ENCODE measurements around the gene SAMD5.
"Not testable (repeated sequence)": the region's sequence is repeated elsewhere in the genome, so short reads cannot be mapped to it uniquely, and the experiment has no call there.

SAMD5 gene

DNA sequence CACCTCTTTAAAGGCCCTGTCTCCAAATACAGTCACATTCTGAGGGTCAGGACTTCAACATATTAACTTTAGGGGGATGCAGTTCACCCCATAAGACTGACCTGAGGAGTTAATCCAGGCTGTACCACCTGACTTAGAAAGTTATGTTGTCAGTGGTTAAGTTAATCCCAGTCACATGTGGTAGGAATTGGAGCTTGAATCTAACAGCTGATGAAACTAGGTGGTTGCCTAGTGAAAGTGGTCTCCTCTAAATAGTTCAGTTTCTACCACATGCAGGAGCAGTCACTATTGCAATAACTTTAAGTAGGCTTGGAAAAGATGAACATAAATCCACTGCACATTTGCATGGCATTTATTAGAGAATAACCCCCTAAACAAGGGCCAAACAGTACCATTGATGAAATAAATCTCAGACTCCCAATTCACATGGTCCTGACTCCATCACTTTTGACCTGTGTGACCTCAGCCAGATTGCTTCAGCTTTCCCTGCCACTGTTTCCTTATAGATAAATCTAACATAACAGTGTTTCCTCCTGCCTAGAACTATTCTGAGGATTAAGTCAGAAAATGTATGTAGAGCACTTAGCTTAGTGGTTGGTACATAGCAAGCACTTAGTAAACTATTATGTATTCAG lies 20.1 kb downstream of the SAMD5 start:
- DNase-seq = no peak

DNA sequence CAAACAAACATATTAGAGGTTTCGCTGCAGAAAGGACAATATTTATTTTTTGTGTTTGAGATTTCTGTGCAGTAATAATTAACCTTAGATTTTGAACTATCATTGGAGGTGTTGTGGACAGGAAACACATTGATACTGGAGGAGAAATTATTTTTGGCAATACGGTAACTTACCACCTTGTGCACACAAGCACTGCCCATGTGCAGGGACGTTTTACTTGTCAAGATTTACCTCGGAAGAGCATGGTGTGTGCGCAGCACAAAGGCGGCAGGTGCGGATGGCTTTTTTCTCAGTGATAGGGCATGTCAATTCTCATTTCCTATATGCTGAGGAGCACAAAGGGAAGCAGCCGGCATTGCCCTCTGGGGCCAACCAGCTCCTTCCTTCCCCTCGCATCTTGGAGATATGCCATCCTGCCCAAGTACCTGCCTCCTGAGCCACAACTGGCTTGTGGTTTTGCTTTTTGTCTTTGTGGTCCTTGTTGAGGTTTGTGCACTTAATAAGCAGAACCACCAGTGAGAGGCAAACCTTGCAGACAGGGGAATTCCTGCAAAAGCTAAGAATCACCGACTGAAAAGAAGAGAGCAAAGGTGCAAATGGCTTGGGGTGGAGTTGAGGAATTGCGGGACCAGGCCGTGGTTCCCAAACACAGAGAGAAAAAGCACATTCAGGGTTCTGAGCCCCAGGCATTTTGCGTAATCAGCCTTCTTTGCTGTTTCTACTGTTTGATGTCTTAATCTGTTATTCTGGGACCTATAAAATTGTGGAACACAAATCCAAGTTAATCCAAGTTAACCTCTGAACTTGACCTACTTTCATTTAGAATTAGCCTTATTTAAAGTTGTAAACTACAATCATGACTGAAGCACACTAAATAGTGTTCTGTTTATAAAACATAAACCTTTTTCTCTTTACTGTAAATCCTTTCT lies 21.9 kb downstream of the SAMD5 start:
- DNase-seq = no peak

DNA sequence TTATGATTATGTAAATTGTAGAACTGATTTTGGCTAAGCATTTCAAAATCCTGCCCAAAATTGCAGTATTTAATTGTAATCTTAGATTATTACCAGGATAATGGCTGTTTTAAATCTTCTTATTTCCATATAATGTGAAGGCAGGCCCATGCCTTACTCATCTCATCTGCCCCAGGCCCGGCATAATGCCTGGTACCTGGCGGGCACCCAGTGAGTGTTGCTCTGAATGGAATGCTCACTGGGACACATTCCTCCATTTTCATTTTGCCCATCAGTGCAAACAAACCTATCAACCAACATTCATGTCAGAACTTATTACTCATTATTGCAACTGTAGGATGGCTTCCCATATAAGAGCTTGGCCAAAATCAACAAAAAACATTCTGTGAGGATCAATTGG lies 22.8 kb downstream of the SAMD5 start:
- DNase-seq = no peak

DNA sequence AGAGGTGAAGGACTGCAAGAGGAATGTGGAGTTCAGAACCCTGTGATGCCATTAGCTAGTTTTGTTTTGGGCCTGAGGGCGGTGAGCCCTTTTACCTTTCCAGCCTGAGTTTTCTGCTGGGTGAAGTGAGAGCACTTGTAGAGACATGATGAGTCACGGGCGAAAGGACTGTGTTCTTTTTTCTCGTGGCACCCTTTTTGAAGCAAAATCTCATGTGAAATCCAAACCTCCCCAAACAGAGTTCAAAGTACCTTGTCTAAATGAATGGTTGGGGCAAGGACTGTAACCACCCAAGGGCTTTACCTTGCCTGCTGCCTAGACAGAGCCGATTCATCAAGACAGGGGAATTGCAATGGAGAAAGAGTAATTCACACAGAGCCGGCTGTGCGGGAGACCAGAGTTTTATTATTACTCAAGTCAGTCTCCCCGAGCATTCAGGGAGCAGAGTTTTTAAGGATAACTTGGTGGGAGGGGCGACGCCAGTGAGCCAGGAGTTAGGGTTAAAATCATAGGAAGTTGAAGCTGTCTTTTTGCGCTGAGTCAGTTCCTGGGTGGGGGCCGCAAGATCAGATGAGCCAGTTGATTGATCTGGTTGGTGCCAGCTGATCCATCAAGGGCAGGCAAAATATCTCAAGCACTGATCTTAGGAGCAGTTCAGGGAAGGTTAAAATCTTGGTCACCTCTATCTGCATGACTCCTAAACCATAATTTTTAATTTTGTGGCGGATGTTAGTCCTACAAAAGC lies 25.8 kb downstream of the SAMD5 start:
- no peak for DNase-seq

DNA sequence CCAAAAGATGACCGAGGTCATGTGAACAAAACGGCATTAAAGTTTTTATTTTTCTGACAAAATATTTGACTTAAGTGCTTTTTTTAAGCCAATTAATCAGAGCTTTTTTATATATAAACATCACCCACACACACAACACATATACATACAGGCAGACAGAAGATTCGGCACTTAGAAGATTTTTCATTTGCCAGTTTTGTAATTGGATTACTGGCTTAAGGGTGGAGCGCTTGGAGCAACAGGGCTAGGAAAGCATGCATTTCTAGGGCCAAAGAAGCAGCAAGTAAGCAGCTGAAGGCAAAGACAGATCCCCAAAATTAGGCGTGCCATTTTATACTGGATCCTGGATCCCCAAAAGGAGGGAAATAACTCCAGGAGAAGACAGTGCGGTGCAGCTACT lies 30.3 kb downstream of the SAMD5 start:
- DNase-seq = no peak

DNA sequence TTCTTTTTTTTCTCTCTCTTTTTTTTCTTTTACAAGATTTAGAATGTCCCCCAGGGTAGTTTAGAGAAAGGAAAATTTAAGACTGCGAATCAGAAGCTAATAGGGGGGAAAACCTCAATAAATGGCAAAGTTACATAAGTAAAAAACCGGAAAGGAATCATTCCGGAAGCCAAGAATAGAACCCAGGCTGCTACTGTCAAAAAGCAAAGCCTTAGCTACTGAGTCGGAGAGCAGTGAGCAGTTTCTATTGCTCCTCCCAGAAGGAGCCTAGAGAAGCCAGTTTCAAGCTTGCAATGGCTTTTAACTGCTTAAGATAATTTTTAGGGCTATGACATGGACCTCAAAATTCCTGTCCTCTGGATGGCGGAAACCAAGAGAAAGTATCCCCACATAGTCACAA lies 31.6 kb downstream of the SAMD5 start:
- no peak for DNase-seq

DNA sequence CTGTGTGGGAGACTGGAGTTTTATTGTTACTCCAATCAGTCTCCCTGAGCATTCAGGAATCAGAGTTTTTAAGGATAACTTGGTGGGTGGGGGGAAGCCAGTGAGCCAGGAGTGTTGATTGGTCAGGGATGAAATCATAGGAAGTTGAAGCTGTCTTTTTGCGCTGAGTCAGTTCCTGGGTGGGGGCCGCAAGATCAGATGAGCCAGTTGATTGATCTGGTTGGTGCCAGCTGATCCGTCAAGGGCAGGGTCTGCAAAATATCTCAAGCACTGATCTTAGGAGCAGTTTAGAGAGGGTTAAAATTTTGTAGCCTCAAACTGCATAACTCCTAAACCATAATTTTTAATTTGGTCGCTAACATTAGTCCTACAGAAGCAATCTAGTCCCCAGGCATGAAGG lies 33.9 kb downstream of the SAMD5 start:
- not testable (repeated sequence) for DNase-seq

DNA sequence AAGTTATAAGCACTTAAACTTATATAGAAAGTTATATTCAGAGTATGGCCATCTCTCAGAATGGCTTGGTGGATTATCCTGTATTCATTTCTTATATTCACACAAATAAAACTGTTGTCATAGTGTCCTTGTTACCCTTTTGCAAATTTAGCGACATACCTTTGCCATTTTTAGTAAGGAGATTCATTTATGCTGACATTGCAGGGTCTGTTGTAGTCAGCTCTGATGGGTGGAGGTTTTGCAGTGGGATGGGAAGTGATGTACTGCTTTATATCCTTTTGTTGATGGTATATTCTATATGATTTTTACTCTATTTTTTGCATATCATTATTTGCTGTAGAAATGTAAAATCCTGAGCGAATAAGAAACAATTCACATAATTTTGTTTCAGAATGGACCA lies 35.9 kb downstream of the SAMD5 start:
- no peak for DNase-seq

DNA sequence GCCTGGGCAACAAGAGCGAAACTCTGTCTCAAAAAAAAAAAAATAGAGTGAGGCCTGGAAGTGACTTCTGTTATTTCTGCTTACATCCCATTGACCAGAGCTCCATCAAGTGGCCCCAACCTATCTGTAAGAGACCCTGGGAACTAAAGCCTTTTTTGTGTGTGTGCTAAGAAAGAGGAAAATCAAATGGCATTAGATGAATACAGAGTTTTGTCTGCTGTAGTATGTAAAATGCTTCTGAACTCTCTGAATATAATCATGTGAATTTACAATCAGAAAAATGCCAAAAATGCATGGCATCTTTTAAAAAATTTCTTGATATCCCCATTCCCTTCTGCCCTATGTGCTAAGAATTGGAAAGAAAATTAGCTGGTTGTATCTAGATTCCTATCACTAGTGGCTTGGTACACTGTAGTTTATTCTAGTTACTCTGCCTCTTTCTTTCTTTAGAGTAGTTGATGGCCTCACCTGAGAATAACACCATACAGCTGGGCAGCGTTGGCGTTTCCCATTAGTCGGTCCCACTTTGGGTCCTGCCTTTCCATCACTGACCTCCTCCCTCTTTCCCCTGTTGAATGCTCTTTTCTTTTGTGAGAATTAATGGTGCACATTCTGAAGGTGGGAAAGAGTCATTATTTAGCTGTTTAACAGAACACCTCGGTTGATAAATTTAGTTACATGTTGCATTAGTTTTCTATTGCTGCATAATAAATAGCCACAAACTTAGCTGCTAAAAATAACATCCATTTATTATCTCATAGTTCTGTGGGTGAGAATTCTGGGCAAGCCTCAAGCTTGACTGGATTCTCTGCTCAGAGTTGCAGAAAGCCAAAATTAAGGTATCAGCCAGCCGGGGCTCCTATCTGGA lies 38.2 kb downstream of the SAMD5 start:
- DNase-seq = no peak

DNA sequence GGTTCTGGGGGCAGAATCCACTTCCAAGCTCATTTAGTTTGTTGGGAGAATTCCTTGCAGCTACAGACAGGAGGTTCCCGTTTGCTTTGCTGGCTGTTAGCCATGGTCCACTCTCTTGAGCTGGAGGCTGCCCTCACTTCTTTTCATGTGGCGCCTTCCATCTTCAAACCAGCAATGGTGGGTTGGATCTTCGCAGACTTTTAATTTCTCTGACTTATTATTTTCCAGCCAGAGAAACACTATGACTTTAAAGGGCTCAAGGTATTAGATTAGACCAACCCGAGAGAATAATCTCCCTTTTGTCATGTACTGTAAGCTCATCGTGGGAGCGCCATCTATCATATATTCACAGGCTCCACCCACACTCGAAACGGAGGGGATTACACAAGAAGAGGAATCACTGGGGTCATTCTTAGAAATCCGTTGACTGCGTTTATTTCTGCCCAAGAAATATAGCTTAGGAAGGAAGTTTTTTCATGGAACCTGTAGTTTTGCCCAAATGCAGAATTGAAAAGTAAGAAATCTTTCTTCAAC lies 38.9 kb downstream of the SAMD5 start:
- no peak for DNase-seq

DNA sequence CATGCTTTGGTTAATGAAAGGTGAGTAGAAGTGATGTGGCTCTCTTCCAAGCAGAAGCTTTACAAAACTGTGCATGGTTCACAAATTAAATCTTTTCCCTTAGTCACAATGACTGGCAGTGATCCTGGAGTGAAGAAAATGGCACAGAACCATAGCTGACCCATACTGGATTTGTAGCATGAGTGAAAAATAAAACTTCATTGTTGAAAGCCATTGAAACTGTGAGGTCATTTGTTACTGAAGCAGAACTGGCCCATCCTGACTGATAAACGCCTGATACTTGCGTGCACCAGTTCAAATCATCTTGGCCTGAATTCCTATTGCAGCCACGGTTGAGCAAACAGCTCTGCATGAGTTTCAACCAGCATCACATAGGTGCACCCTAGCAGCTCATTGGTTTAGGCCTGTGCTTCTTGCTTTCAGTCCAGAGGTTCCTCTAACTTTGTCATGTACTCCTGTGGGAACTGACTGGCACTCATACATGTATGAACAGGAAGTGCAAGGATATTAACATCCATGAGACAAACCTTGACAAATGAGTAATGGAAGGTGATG lies 40.5 kb downstream of the SAMD5 start:
- no peak for DNase-seq

DNA sequence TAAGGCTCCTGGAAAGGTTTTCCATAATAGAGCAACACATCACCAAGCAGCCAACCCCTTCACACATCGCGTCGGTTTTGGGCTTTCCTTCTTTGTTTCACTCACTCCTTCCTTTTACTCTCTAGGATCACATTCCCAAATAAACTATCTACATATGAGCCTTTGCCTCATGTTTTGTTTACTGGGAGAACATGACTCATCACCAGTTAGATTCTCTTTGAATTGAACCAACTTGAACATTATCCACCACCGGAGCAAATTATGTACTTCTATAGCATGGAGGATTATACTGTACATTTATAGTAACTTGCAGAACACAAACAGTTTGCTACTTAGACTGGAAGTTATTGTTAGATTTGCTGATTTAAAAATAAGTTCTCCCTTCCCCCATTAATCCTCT lies 41.0 kb downstream of the SAMD5 start:
- DNase-seq = no peak

DNA sequence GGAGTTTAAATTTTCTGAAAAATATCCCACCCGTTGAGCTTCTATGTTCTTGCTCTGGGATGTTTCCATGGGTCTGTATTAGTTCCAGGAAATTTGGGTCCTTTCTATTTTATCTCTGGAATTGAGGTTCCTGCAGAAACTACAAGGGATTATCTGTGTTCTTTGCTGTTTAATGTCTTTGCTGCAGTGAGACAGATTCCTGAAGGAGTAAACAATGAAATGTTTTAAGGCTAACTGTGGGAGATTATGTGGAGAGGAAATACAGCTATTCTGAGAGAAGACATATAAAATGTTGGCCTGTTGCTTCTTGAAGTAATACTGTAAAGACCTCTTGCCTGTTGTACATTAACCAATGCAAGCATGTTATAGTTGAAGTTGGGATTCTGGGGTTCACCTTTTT lies 43.5 kb downstream of the SAMD5 start:
- DNase-seq = no peak

DNA sequence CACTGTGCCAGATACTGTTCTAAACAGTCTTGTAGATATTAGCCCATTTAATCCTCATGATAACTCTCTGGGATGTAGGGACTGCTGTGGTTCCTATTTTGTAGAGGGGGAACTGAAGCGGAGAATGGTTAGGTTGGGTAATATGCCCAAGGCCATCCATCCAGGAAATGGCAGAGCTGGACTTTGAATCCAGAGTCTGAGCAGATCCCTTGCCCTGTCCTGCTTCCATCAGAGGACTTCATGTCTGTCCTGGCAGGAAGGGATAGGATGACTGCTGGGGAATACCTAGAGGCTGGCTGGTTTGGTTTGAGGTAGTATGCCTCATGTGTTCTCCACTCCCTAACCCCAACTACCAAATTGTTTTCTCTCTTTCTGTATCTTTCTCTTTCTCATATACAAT lies 44.6 kb downstream of the SAMD5 start:
- no peak for DNase-seq

DNA sequence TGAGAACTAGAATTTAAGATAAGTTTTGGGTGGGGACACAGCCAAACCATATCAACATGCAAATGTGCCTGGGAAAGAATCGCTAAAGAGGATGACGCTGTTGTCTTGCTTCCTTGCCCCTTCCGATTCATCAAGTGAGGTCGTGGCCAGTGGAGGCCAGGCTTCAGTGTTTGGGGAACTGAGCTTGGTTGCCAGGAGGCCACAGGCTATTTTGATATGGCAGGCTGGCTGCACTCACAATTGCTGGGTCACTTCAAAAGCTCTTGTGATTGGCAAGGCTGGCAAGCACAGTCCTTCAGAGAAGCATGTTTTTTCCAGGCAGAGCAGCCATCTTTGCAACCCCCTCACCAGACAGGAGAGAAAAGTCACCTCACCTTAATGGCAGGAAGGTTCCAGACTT lies 45.8 kb downstream of the SAMD5 start:
- no peak for DNase-seq

DNA sequence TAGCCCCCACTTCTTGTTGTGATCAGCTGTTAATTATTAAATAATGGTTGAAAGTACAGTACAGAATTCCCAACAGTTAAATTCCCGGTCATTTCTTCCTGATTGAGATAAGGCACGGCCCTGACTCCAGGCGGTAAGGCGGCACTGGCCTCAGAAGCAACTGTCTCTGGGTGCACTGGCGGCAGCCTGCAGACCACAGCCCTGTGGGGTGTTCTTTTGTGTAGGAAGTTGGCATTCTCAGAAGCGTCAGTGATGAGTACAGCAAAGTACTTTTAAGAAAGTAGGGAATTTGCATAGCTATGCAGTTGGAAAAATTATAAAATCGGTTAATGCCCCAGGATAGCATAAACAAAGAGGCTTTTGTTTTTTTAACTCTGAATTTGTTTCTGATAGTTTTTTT lies 50.5 kb downstream of the SAMD5 start:
- DNase-seq = no peak

DNA sequence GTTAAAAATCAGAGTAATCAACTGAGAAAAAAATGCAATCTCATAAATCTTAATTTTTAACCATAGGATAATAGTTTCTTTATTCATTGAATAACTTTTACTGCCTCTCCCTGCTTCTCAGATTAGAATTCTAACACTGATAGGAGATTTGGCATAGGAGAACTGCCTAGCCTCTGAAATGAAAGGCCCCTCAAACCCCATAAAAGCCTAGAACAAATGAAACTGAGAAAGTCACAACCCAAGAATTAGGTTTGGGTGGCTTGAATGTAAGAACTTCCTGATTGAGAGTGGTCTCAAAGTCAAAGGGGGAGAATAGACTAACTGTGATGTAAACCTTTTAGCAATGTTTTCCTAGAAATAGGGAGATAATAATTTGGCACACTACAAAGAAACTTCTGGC lies 52.2 kb downstream of the SAMD5 start:
- no peak for DNase-seq

DNA sequence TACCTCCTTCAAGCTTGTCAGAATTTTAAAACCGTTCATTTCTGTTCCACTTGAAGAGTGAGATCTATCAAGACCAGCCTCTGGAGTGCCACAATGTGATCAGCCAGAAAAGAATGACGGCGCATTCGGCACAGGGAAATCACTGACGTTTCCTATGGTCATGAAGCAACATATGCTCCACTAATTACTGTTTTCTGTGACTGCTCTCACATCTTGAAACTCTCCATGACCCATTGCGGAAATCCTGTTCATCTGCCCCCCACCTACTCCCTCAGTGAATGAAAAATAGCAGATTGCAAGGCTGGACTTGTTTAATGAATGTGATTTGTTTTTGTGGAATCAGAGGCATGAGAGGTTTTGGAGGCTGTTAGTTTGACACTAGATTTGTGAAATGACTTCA lies 53.2 kb downstream of the SAMD5 start:
- no peak for DNase-seq

DNA sequence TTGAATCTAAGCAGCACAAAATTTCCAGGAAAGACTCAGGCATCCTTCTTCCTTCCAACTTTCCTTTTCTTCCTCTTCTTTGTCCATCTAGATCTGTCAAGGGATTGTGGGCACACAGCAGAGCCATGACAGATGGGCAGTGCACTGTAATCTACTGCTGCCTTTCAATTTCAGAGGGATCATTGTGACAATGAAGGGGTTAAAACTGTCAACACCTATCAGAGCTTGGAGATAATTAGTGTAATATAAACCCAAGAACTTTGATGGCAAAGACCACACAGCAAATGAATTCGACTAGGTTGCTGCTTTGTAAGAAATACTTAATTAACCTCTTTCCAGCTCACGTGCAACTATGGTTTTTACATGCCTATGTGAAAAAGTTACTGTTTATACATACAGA lies 55.0 kb downstream of the SAMD5 start:
- no peak for DNase-seq

DNA sequence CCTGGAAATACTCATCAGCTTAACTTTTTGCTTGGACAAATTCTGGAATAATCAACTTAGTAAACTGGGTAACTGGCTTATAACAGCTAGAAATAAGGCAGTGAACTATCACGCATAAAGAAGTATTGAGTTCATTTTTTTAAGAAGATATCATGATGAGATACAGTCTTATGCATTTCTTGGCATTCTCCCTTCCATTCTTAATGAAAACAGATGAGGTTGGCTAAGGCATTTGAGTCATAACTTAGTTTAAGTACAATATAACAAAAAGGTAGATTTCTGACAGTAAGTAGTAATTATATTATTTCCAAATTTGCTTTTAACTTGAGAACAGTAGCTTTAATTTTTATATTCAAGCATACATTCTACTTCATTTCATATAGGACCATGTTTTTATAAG lies 56.1 kb downstream of the SAMD5 start:
- no peak for DNase-seq

DNA sequence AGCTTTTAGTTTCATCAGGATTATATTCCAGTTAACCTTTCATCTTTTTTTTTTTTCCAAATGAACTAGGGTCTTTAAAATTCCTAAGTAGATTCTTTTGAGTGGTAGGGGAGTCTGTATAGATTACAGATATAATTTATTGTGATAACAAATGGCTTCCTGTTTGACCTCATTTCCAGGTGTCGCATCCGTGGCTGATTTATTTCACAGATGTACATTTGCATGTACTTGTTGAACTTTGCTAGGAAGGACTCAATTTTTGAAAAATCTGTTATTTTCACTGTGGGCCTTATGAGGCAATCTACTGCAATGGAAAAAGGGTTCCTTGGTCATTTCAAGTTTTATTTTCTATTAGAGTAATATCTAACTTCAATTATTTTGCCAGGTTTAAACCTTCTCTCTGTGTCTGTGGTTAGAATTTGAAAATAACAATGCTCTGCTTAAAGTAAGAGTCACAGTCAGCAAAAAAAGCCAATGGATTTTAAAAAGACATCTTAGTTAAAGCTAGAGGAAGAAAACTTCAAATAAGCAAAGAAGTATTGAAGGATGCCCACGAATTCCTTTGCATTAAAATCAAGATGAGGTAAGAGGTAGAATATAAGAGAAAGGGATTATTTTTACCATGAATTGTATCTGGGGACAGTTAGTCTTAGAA lies 57.9 kb downstream of the SAMD5 start:
- no peak for DNase-seq
